H1 (cell line): Measurements from ENCODE around the gene SLC4A9. TPM values are rescaled to one million over a fixed set of nuclear protein-coding genes. Genes with fewer than 3 reads are reported as not detected.

Experiments
- CTCF ChIA-PET: fragments of 300-600 bp; sonication (Branson Sonifier 250); formaldehyde crosslinking; loops from one replicate; lab custom pipeline; 2021; ENCODE audit not compliant: partially characterized antibody; lab: Charles Lee
- POLR2A ChIA-PET: fragments of 300-600 bp; sonication (Branson Sonifier 250); formaldehyde crosslinking; loops from one replicate; lab custom pipeline; 2021; ENCODE audit warnings: inconsistent platforms; ENCODE audit not compliant: partially characterized antibody; lab: Charles Lee
- DNase-seq, 2 experiments: peaks; one replicate each; pipeline versions ENCODE4 v3.0.0 to v3.0.0-alpha.2; 2010 to 2022; ENCODE audit warnings: low spot score in 2 of 2, low read depth in 1 of 2, mixed read lengths in 1 of 2
- FAIRE-seq: peaks from 2 replicates; lab custom pipeline; 2011; peaks lifted over from hg19 to GRCh38; lab: Jason Lieb, UNC
- H2AFZ ChIP-seq: 2 replicates; pipeline ENCODE4 v1.8.1; 2012; ENCODE audit warnings: low read length, inconsistent platforms
- H2AK5ac ChIP-seq: 2 replicates; pipeline ENCODE4 v1.6.1; 2013; ENCODE audit warnings: low read depth, low read length
- H2BK120ac ChIP-seq: replicated peaks from 2 replicates; pipeline ENCODE3; 2013; ENCODE audit warnings: low read depth, low read length, inconsistent platforms
- H2BK12ac ChIP-seq: 2 replicates; pipeline ENCODE4 v1.6.1; 2013; ENCODE audit warnings: low read depth, low read length
- H2BK15ac ChIP-seq: 2 replicates; pipeline ENCODE4 v1.6.1; 2013; ENCODE audit warnings: low read length
- H2BK20ac ChIP-seq: 2 replicates; pipeline ENCODE4 v1.6.1; 2013; ENCODE audit warnings: low read length
- H2BK5ac ChIP-seq: 2 replicates; pipeline ENCODE4 v1.6.1; 2013; ENCODE audit warnings: low read depth, low read length
- H3K14ac ChIP-seq: 2 replicates; pipeline ENCODE4 v1.6.1; 2013; ENCODE audit warnings: inconsistent platforms; ENCODE audit not compliant: insufficient read length
- H3K18ac ChIP-seq: 2 replicates; pipeline ENCODE4 v1.6.1; 2013; ENCODE audit warnings: low read length; ENCODE audit errors: extremely low read depth
- H3K23ac ChIP-seq: 2 replicates; pipeline ENCODE4 v1.6.1; 2013; ENCODE audit warnings: inconsistent platforms; ENCODE audit not compliant: insufficient read length
- H3K23me2 ChIP-seq: 2 replicates; pipeline ENCODE4 v1.6.1; 2013; ENCODE audit warnings: low read depth, low read length
- H3K27ac ChIP-seq: 2 replicates; pipeline ENCODE4 v1.6.1; 2011; ENCODE audit warnings: low read depth, low read length, inconsistent platforms
- H3K27me3 ChIP-seq, 4 experiments: replicated peaks in 1 of 4; 1 replicate in 1 of 4; 2 replicates in 3 of 4; pipeline versions ENCODE4 v1.6.1 to v1.8.1; 2011 to 2013; ENCODE audit warnings: low read length in 3 of 4, mild to moderate bottlenecking in 3 of 4, inconsistent platforms in 2 of 4, mixed read lengths in 2 of 4, moderate library complexity in 1 of 4; ENCODE audit not compliant: control insufficient read depth in 3 of 4, insufficient read depth in 3 of 4; ENCODE audit errors: extremely low read depth in 1 of 4
- H3K36me3 ChIP-seq, 4 experiments: 2 replicates each; pipeline versions ENCODE4 v1.6.1 to v1.8.1; 2011 to 2013; ENCODE audit warnings: mild to moderate bottlenecking in 4 of 4, low read length in 3 of 4, moderate library complexity in 2 of 4, control low read depth in 1 of 4, inconsistent platforms in 1 of 4; ENCODE audit not compliant: insufficient read depth in 4 of 4, control insufficient read depth in 2 of 4
- H3K4ac ChIP-seq: replicated peaks from 2 replicates; pipeline ENCODE3; 2013; ENCODE audit warnings: low read length, low read depth, mixed read lengths, inconsistent platforms; ENCODE audit not compliant: insufficient read length
- H3K4me1 ChIP-seq, 4 experiments: replicated peaks in 1 of 4; 1 replicate in 1 of 4; 2 replicates in 3 of 4; pipeline versions ENCODE4 v1.6.1 to v1.8.1; 2011 to 2013; ENCODE audit warnings: low read length in 3 of 4, inconsistent platforms in 2 of 4, mixed read lengths in 1 of 4; ENCODE audit not compliant: insufficient read depth in 4 of 4, control insufficient read depth in 3 of 4
- H3K4me2 ChIP-seq, 2 experiments: 2 replicates each; pipeline versions ENCODE4 v1.6.1 to v1.8.1; 2011 to 2013; ENCODE audit warnings: low read depth in 2 of 2, low read length in 2 of 2, control low read depth in 1 of 2, inconsistent platforms in 1 of 2, mild to moderate bottlenecking in 1 of 2; ENCODE audit not compliant: insufficient read depth in 1 of 2
- H3K4me3 ChIP-seq, 4 experiments: fragments of 200-600, 300-600 bp in 1 of 4; sonication (generic), shearing (Covaris generic), sonication (Bioruptor Twin) in 1 of 4; 2 replicates each; pipeline versions ENCODE4 v1.5.1 to v1.8.1; 2011 to 2016; ENCODE audit warnings: low read length in 4 of 4, low read depth in 3 of 4, control low read depth in 2 of 4, inconsistent platforms in 2 of 4, mild to moderate bottlenecking in 2 of 4, mixed read lengths in 1 of 4, moderate library complexity in 1 of 4; ENCODE audit not compliant: insufficient read depth in 2 of 4; ENCODE audit errors: extremely low read depth in 1 of 4
- H3K56ac ChIP-seq: replicated peaks from 2 replicates; pipeline ENCODE3; 2013; ENCODE audit warnings: low read depth, mild to moderate bottlenecking, mixed read lengths, low read length, inconsistent platforms; ENCODE audit not compliant: insufficient read length
- H3K79me1 ChIP-seq: 2 replicates; pipeline ENCODE4 v1.6.1; 2013; ENCODE audit warnings: low read depth, low read length, control low read depth
- H3K79me2 ChIP-seq, 2 experiments: 2 replicates each; pipeline versions ENCODE4 v1.6.1 to v1.8.1; 2012 to 2013; ENCODE audit warnings: low read length in 2 of 2, mild to moderate bottlenecking in 2 of 2, inconsistent platforms in 1 of 2; ENCODE audit not compliant: insufficient read depth in 2 of 2, control insufficient read depth in 1 of 2
- H3K9ac ChIP-seq, 4 experiments: replicated peaks in 1 of 4; 1 replicate in 1 of 4; 2 replicates in 3 of 4; pipeline versions ENCODE4 v1.6.1 to v1.8.1; 2011 to 2013; ENCODE audit warnings: low read depth in 3 of 4, low read length in 3 of 4, control low read depth in 2 of 4, mild to moderate bottlenecking in 2 of 4, moderate library complexity in 2 of 4, inconsistent platforms in 1 of 4; ENCODE audit errors: extremely low read depth in 1 of 4
- H3K9me3 ChIP-seq, 2 experiments: 2 replicates each; pipeline versions ENCODE4 v1.6.1 to v1.8.1; 2012 to 2013; ENCODE audit warnings: mild to moderate bottlenecking in 2 of 2, moderate library complexity in 2 of 2, control low read depth in 1 of 2, inconsistent platforms in 1 of 2, low read depth in 1 of 2, low read length in 1 of 2, mixed read lengths in 1 of 2; ENCODE audit not compliant: insufficient read depth in 2 of 2
- H4K20me1 ChIP-seq, 2 experiments: replicated peaks in 1 of 2; 2 replicates each; pipeline versions ENCODE3 to v1.8.1; 2011 to 2013; ENCODE audit warnings: inconsistent platforms in 2 of 2, low read length in 2 of 2, mild to moderate bottlenecking in 1 of 2; ENCODE audit not compliant: insufficient read depth in 2 of 2, control insufficient read depth in 1 of 2
- H4K5ac ChIP-seq: 2 replicates; pipeline ENCODE4 v1.6.1; 2013; ENCODE audit warnings: low read length, low read depth, mixed read lengths, inconsistent platforms; ENCODE audit not compliant: insufficient read length
- H4K8ac ChIP-seq: 2 replicates; pipeline ENCODE4 v1.8.0; 2013; ENCODE audit warnings: mild to moderate bottlenecking, moderate library complexity, low read length, inconsistent platforms; ENCODE audit not compliant: insufficient read depth; ENCODE audit errors: extremely low read depth
- H4K91ac ChIP-seq: replicated peaks from 2 replicates; pipeline ENCODE3; 2013; ENCODE audit warnings: low read length, mixed read lengths, inconsistent platforms; ENCODE audit not compliant: insufficient read length
- ASH2L ChIP-seq: fragments of 200-600, 300-600 bp; sonication (generic); IDR thresholded peaks from one replicate; pipeline ENCODE4 v1.7.1; 2017; ENCODE audit warnings: low read length
- CBX5 ChIP-seq: fragments of 300-800, 300-1000 bp; sonication (generic); IDR thresholded peaks from 2 replicates; pipeline ENCODE4 v1.7.1; 2016; ENCODE audit warnings: antibody characterized with exemption, low read length, low read depth
- CEBPB ChIP-seq: IDR thresholded peaks from 2 replicates; pipeline ENCODE4 v1.6.1; 2012; ENCODE audit warnings: low read depth, low read length
- CREB1 ChIP-seq: IDR thresholded peaks from 2 replicates; pipeline ENCODE4 v1.6.1; 2012; ENCODE audit warnings: inconsistent platforms
- JUND ChIP-seq: IDR thresholded peaks from 2 replicates; pipeline ENCODE4 v1.6.1; 2011; ENCODE audit warnings: mild to moderate bottlenecking, improper control_type of control experiment, low read length
- NANOG ChIP-seq: IDR thresholded peaks from 2 replicates; pipeline ENCODE4 v1.6.1; 2011; ENCODE audit warnings: low read length, low read depth, mild to moderate bottlenecking, inconsistent platforms; ENCODE audit not compliant: insufficient read depth, poor library complexity, severe bottlenecking
- PHF8 ChIP-seq: fragments of 200-600 bp; sonication (generic); conservative IDR thresholded peaks from 2 replicates; pipeline ENCODE4 v1.7.1; 2012; ENCODE audit warnings: low read depth, mild to moderate bottlenecking, inconsistent platforms, low read length, moderate library complexity
- POLR2A ChIP-seq, 2 experiments: IDR thresholded peaks; 1 replicate in 1 of 2; 2 replicates in 1 of 2; pipeline ENCODE4 v1.6.1; 2011; ENCODE audit warnings: low read depth in 2 of 2, low read length in 2 of 2, mild to moderate bottlenecking in 2 of 2; ENCODE audit errors: control extremely low read depth in 1 of 2
- SAP30 ChIP-seq: fragments of 300-600 bp; sonication (generic); IDR thresholded peaks from 2 replicates; pipeline ENCODE4 v1.7.1; 2012; ENCODE audit warnings: low read length, moderate library complexity, mild to moderate bottlenecking, inconsistent platforms; ENCODE audit not compliant: insufficient read depth, insufficient replicate concordance
- SIRT6 ChIP-seq: IDR thresholded peaks from one replicate; pipeline ENCODE4 v1.7.1; 2012; ENCODE audit warnings: low read length, inconsistent platforms
- SP2 ChIP-seq: IDR thresholded peaks from 2 replicates; pipeline ENCODE4 v1.6.1; 2012; ENCODE audit warnings: mild to moderate bottlenecking, low read length, inconsistent platforms
- SUZ12 ChIP-seq: fragments of 200-600 bp; sonication (generic); IDR thresholded peaks from 2 replicates; pipeline ENCODE4 v1.6.1; 2012; ENCODE audit warnings: mild to moderate bottlenecking, inconsistent platforms, low read length, moderate library complexity, mixed read lengths
- TEAD4 ChIP-seq: IDR thresholded peaks from 2 replicates; pipeline ENCODE4 v1.6.1; 2012; ENCODE audit warnings: low read depth, low read length, inconsistent platforms, mixed read lengths
- USF2 ChIP-seq: IDR thresholded peaks from 2 replicates; pipeline ENCODE4 v1.6.1; 2011; ENCODE audit warnings: low read length, improper control_type of control experiment
- ZNF274 ChIP-seq: IDR thresholded peaks from 2 replicates; pipeline ENCODE4 v1.7.0; 2012; ENCODE audit warnings: low read length, borderline replicate concordance; ENCODE audit errors: extremely low read depth
- WGBS, 2 experiments: shearing (Covaris generic) in 1 of 2; methylation state at CpG; one replicate each; pipeline versions ENCODE4 v1.1.6 to v1.1.7; 2013 to 2015; ENCODE audit warnings: low lambda C conversion rate in 2 of 2, mixed read lengths in 2 of 2, inconsistent platforms in 1 of 2, low coverage in 1 of 2, missing lambda C conversion rate in 1 of 2; ENCODE audit not compliant: insufficient replicate concordance in 2 of 2, insufficient coverage in 1 of 2, insufficient read length in 1 of 2; ENCODE audit errors: extremely low coverage in 1 of 2, missing lambda C conversion rate in 1 of 2; 5-methylcytosine and 5-hydroxymethylcytosine counted together
- polyA plus RNA-seq, 7 experiments: library from polyadenylated mRNA; depleted of rRNA in 3 of 7; stranded (reverse) in 5 of 7; unstranded in 2 of 7; fragments of >200 nt in 5 of 7; fragments of 200-250 nt in 2 of 7; gene quantifications; 1 replicate in 5 of 7; 2 replicates in 1 of 7; 4 replicates in 1 of 7; pipeline versions ENCODE4 v1.2.1 to v1.2.3, GENCODE V29; 2011 to 2013; ENCODE audit warnings: missing spikeins in 2 of 7, mixed read lengths in 2 of 7
- total RNA-seq: library from RNA; stranded (reverse); fragmentation: NEBNext Ultra II Directional; extraction: Animal tissue kit (Norgen Biotek cat#: 25700); gene quantifications from 2 replicates; pipeline ENCODE4 v1.2.1, GENCODE V29; 2021

The SLC4A9 gene
- total and polyA plus RNA-seq, 2 of the 8 experiments (the other 6 are each of a cell fraction or from before 2014, with no cell fraction given): 0.15 to 0.28 TPM

DNA sequence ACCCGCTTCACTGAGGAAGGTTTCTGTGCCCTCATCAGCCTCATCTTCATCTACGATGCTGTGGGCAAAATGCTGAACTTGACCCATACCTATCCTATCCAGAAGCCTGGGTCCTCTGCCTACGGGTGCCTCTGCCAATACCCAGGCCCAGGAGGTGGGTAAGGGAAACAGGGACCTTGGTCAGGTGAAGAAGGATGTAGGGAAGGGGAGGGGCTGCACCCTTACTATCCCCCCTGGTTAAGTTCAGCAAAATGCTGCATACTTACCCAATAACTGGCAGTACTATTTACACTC lies 4.4 kb downstream of the SLC4A9 start:
- peaks cover 0 to 8% (median 2%) of the 10 kb centered on the region in 4 experiments; a peak in 3 of 7 replicates for H3K4me1 ChIP-seq
- H4K8ac ChIP-seq: no peak overlapping the region
- no peak overlapping the region; a peak in 1 of 4 replicates for H3K4me2 ChIP-seq
- FAIRE-seq: no peak
- ChIA-PET POLR2A (interaction anchor here (0.9 to 1.6 kb wide), 5 partner anchors 9 to 184 kb away, joined by 3 to 8 read pairs (median 4); partner anchors contain the start of gene HBEGF), CTCF (interaction anchor here (0.7 to 5.8 kb wide), 12 partner anchors 9 to 242 kb away, joined by 3 to 45 read pairs (median 4); partner anchors contain the start of genes EIF4EBP3 and HBEGF)
- H3K18ac ChIP-seq: no peak overlapping the region
- no peak overlapping the region for H2BK5ac ChIP-seq
- H2BK20ac ChIP-seq: no peak overlapping the region
- DNase-seq: no peak
- no peak overlapping the region for H2BK12ac ChIP-seq
- no peaks in the 10 kb centered on the region; the same call in 1 of the 2 replicates for H3K79me1 ChIP-seq
- H3K9me3 ChIP-seq: no peaks in the 10 kb centered on the region
- H3K36me3 ChIP-seq: no peaks in the 10 kb centered on the region
- no peak overlapping the region for H2AFZ ChIP-seq
- no peak overlapping the region for H3K14ac ChIP-seq
- no peak overlapping the region for H3K4me3 ChIP-seq
- H3K27ac ChIP-seq: no peak overlapping the region
- no peaks in the 10 kb centered on the region for H4K20me1 ChIP-seq
- no peak overlapping the region for H3K56ac ChIP-seq
- no peak overlapping the region for H3K9ac ChIP-seq
- H2AK5ac ChIP-seq: no peak overlapping the region
- no peak overlapping the region for H2BK120ac ChIP-seq
- no peaks in the 10 kb centered on the region for H3K79me2 ChIP-seq
- peaks cover 0 to 7% (median 2%) of the 10 kb centered on the region in 4 experiments; a peak in 2 of 7 replicates for H3K27me3 ChIP-seq
- H3K4ac ChIP-seq: no peak overlapping the region
- no peak overlapping the region for H4K5ac ChIP-seq
- H3K23ac ChIP-seq: no peak overlapping the region
- no peak overlapping the region for H2BK15ac ChIP-seq
- WGBS, 2 experiments: 78% methylated on average over 3 of the region's 3 CpGs; no CpG with 5 or more reads in 1 of the 2 experiments
- H3K23me2 ChIP-seq: peaks cover 2% of the 10 kb centered on the region; the same call in 1 of the 2 replicates
- H4K91ac ChIP-seq: no peak overlapping the region
- TF ChIP-seq SP2 (no peak), SAP30 (no peak), PHF8 (no peak), CBX5 (no peak), ZNF274 (no peak), ASH2L (no peak), USF2 (no peak), SUZ12 (no peak), NANOG (no peak), JUND (no peak), SIRT6 (no peak), CEBPB (no peak), POLR2A (IDR thresholded peaks at IDR 0.05; ENCODE audit: control extremely low read depth in 1 of 2, low read depth in 2 of 2, low read length in 2 of 2) (no peak), TEAD4 (no peak), CREB1 (no peak)
